GM12878 (cell line): ENCODE data around the gene CANX.

ENCODE experiments used
- ATF7 ChIP-seq: fragments of 450-650 bp; IDR thresholded peaks from 2 replicates; pipeline ENCODE4 v1.6.1; 2016; ENCODE audit warnings: low read depth, mild to moderate bottlenecking
- CEBPB ChIP-seq, 2 experiments: fragments of 150-350 bp in 1 of 2; IDR thresholded peaks; 2 replicates each; pipeline ENCODE4 v1.6.1; 2012 to 2014; ENCODE audit warnings: low read depth in 2 of 2, low read length in 2 of 2, borderline replicate concordance in 1 of 2, inconsistent platforms in 1 of 2
- CHD1 ChIP-seq: IDR thresholded peaks from 2 replicates; pipeline ENCODE4 v1.6.1; 2012; ENCODE audit warnings: low read depth, low read length, improper control_type of control experiment
- GABPA ChIP-seq: IDR thresholded peaks from 2 replicates; pipeline ENCODE4 v1.6.1; 2014; ENCODE audit warnings: antibody characterized with exemption, low read depth, mild to moderate bottlenecking, inconsistent platforms
- HDAC2 ChIP-seq: fragments of 200-600 bp; sonication (generic); IDR thresholded peaks from 2 replicates; pipeline ENCODE4 v1.6.1; 2017
- KAT2A ChIP-seq: conservative IDR thresholded peaks from 2 replicates; pipeline ENCODE4 v1.6.1; 2011; ENCODE audit warnings: low read depth, low read length; ENCODE audit not compliant: control insufficient read depth
- KLF5 ChIP-seq: fragments of 450-650 bp; IDR thresholded peaks from 2 replicates; pipeline ENCODE4 v1.6.1; 2014; ENCODE audit warnings: mild to moderate bottlenecking; ENCODE audit not compliant: partially characterized antibody
- POLR2A ChIP-seq: IDR thresholded peaks from 2 replicates; pipeline ENCODE4 v1.6.1; 2011; ENCODE audit warnings: low read depth, mild to moderate bottlenecking, low read length
- RBBP5 ChIP-seq: fragments of 200-600 bp; sonication (generic); conservative IDR thresholded peaks from 2 replicates; pipeline ENCODE4 v1.6.1; 2016
- ZZZ3 ChIP-seq: IDR thresholded peaks from 2 replicates; pipeline ENCODE4 v1.6.1; 2011; ENCODE audit warnings: low read depth; ENCODE audit not compliant: control insufficient read depth, insufficient read length
- TF ChIP-seq, protein P1 (sequence below): IDR thresholded peaks from 2 replicates; pipeline ENCODE4 v1.6.1; 2012; ENCODE audit warnings: low read depth, low read length, improper control_type of control experiment
- TF ChIP-seq, protein P2 (sequence below): IDR thresholded peaks from 2 replicates; pipeline ENCODE4 v1.6.1; 2011; ENCODE audit warnings: borderline replicate concordance, low read depth, mild to moderate bottlenecking, moderate library complexity, mixed read lengths, low read length; ENCODE audit not compliant: insufficient read depth; ENCODE audit errors: extremely low read length
- TF ChIP-seq, protein P3 (sequence below), 3 experiments: IDR thresholded peaks in 2 of 3; conservative IDR thresholded peaks in 1 of 3; 2 replicates each; pipeline ENCODE4 v1.5.1; 2011; ENCODE audit warnings: low read depth in 3 of 3, low read length in 3 of 3, mild to moderate bottlenecking in 3 of 3, control low read depth in 2 of 3, moderate library complexity in 2 of 3, inconsistent platforms in 1 of 3, mixed read lengths in 1 of 3; ENCODE audit not compliant: control insufficient read depth in 2 of 3, insufficient read depth in 1 of 3; ENCODE audit errors: extremely low read depth in 1 of 3

DNA sequence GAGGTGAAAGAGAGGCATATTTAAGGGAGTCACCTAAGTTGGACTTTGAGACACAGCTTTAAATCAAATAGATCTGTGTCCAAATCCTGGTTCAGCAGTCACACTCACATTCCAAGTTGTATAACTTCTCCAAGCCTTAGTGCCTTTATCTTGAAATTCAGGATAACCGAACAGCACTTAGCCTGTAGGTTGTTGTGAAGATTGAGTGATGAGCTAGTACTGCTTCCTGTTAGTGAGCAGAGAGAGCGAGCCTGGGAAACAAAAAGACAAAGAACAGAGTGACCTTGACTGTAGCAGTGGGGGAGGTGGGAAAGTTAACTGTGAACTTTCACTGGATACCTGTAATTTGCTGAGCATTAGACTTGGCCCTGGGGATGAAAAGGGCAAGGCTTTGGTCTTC is 56.3 kb downstream of the CANX start:
- TF ChIP-seq CHD1, result no peak
- TF ChIP-seq POLR2A, result no peak
- no peak for TF ChIP-seq CEBPB (IDR thresholded peaks at IDR 0.05; ENCODE audit: borderline replicate concordance in 1 of 2, low read depth in 2 of 2, low read length in 2 of 2)
- no peak for TF ChIP-seq ATF7
- TF ChIP-seq RBBP5, result no peak
- TF ChIP-seq, protein P1, sequence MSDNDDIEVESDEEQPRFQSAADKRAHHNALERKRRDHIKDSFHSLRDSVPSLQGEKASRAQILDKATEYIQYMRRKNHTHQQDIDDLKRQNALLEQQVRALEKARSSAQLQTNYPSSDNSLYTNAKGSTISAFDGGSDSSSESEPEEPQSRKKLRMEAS, result no peak
- TF ChIP-seq HDAC2, result no peak
- no peak for TF ChIP-seq GABPA
- no peak for TF ChIP-seq KLF5
- no peak for TF ChIP-seq KAT2A
- TF ChIP-seq, protein P2, sequence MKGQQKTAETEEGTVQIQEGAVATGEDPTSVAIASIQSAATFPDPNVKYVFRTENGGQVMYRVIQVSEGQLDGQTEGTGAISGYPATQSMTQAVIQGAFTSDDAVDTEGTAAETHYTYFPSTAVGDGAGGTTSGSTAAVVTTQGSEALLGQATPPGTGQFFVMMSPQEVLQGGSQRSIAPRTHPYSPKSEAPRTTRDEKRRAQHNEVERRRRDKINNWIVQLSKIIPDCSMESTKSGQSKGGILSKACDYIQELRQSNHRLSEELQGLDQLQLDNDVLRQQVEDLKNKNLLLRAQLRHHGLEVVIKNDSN, result no peak
- TF ChIP-seq ZZZ3, result no peak
- TF ChIP-seq, protein P3, sequence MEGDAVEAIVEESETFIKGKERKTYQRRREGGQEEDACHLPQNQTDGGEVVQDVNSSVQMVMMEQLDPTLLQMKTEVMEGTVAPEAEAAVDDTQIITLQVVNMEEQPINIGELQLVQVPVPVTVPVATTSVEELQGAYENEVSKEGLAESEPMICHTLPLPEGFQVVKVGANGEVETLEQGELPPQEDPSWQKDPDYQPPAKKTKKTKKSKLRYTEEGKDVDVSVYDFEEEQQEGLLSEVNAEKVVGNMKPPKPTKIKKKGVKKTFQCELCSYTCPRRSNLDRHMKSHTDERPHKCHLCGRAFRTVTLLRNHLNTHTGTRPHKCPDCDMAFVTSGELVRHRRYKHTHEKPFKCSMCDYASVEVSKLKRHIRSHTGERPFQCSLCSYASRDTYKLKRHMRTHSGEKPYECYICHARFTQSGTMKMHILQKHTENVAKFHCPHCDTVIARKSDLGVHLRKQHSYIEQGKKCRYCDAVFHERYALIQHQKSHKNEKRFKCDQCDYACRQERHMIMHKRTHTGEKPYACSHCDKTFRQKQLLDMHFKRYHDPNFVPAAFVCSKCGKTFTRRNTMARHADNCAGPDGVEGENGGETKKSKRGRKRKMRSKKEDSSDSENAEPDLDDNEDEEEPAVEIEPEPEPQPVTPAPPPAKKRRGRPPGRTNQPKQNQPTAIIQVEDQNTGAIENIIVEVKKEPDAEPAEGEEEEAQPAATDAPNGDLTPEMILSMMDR (IDR thresholded peaks at IDR 0.05 in 2 of 3, conservative IDR thresholded peaks at IDR 0.05 in 1 of 3; ENCODE audit: control insufficient read depth in 2 of 3, extremely low read depth in 1 of 3, insufficient read depth in 1 of 3, low read depth in 3 of 3, low read length in 3 of 3), result no peak
